Smooth muscle cell (in vitro differentiated cells): ENCODE data around the gene EDA. TPM values are rescaled to one million over a fixed set of nuclear protein-coding genes. Genes with fewer than 3 reads are reported as not detected.

Source experiments
- DNase-seq: peaks from one replicate; lab custom pipeline; 2025; ENCODE audit not compliant: unreplicated experiment; lab: John Stamatoyannopoulos, UW
- H2AFZ ChIP-seq: fragments of 200-600 bp; sonication (generic); 2 replicates; pipeline ENCODE4 v1.6.0; 2016; ENCODE audit warnings: antibody characterized with exemption, low read depth, mild to moderate bottlenecking
- H3F3A ChIP-seq: fragments of 200-600 bp; sonication (generic); 2 replicates; pipeline ENCODE4 v1.6.0; 2017; ENCODE audit warnings: antibody characterized with exemption, low read depth
- H3K27ac ChIP-seq: fragments of 200-600 bp; sonication (generic); 2 replicates; pipeline ENCODE4 v1.5.1; 2016; ENCODE audit warnings: low read depth, mild to moderate bottlenecking
- H3K27me3 ChIP-seq: fragments of 200-600 bp; sonication (generic); 2 replicates; pipeline ENCODE4 v1.6.1; 2016; ENCODE audit warnings: low read depth, mild to moderate bottlenecking
- H3K36me3 ChIP-seq: fragments of 200-600 bp; sonication (generic); 2 replicates; pipeline ENCODE4 v1.5.1; 2016; ENCODE audit warnings: low read depth
- H3K4me1 ChIP-seq: fragments of 200-600 bp; sonication (generic); 2 replicates; pipeline ENCODE4 v1.5.1; 2016; ENCODE audit warnings: low read depth
- H3K4me2 ChIP-seq: fragments of 200-600 bp; sonication (generic); 2 replicates; pipeline ENCODE4 v1.6.0; 2016; ENCODE audit warnings: mild to moderate bottlenecking
- H3K4me3 ChIP-seq: fragments of 200-600 bp; sonication (generic); 2 replicates; pipeline ENCODE4 v1.5.1; 2016; ENCODE audit warnings: mild to moderate bottlenecking
- H3K79me2 ChIP-seq: fragments of 200-600 bp; sonication (generic); 2 replicates; pipeline ENCODE4 v1.6.0; 2016; ENCODE audit warnings: low read depth, mild to moderate bottlenecking
- H3K9ac ChIP-seq: fragments of 200-600 bp; sonication (generic); 2 replicates; pipeline ENCODE4 v1.6.0; 2016; ENCODE audit warnings: low read depth
- H3K9me3 ChIP-seq: fragments of 200-600 bp; sonication (generic); replicated peaks from 2 replicates; pipeline ENCODE4 v1.5.1; 2016; ENCODE audit warnings: low read depth
- H4K20me1 ChIP-seq: fragments of 200-600 bp; sonication (generic); 2 replicates; pipeline ENCODE4 v1.6.0; 2016; ENCODE audit warnings: low read depth
- WGBS: methylation state at CpG from one replicate; pipeline ENCODE4 v1.1.7; 2016; ENCODE audit warnings: low lambda C conversion rate; 5-methylcytosine and 5-hydroxymethylcytosine counted together
- polyA plus RNA-seq: library from polyadenylated mRNA; unstranded; fragments of >200 nt; fragmentation: Nextera tagmentation; extraction: Ambion mirVana; gene quantifications from 2 replicates; pipeline ENCODE4 v1.2.1, GENCODE V29; 2016
- total RNA-seq: library from RNA; depleted of rRNA; stranded (reverse); fragments of >200 nt; gene quantifications from 2 replicates; pipeline ENCODE4 v1.2.3, GENCODE V29; 2014
- TF ChIP-seq, protein P1 (sequence below): fragments of 200-600 bp; sonication (generic); IDR thresholded peaks from 2 replicates; pipeline ENCODE4 v1.5.1; 2017; ENCODE audit warnings: borderline replicate concordance, mild to moderate bottlenecking, antibody characterized with exemption; ENCODE audit not compliant: insufficient read depth, poor library complexity, severe bottlenecking

Gene EDA
- total and polyA plus RNA-seq, 2 experiments from 2014 or later: 2.0 TPM; not detected in 1

DNA sequence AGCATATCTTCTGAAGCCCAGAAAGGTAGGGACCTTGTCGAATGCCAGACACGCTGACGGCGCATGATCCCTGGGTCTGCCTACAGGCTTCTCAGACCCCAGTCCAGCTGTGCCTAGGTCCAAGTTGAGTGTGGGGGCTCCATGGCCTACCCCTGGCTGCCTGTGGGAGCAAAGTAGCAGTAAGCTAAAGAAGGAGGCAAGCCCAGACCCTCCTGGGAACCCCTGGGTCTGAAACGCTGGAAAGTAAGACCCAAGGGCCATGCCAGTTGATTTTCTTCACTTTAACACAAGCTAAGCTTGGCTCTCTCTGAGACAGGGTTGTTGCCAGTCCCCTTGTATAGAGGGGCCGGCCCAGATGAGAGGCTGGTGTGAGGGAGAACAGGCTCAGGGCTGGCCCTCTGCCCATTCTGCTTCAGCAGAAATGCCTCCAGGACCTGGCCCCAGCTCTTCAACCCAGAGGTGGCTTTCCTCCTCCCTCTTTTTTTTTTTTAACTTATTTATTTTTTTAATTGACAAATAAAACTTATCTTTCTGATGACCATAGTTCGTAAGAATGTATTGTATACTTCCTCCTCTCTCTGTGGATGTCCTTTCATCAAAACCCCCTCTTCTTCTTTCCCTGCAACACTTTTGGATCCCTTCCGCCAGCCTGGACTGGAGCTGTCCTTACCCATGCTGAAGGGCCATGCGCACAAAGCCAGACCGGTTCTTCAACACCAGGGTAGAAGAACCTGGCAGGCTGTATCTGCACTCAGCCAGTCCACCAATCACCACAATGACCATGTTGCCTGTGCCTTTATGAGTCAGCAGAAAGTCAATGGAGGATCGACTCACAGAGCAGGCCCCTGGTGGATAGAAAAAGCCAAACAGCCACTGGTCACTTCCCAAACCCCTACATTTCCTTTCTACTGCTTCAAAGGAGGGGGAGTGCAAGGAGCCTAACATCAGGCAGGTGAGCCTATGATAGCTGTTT lies 426.8 kb downstream of the EDA start:
- Histone ChIP-seq H3K4me2 (no peak overlapping the region), H3K36me3 (no peaks in the 10 kb centered on the region), H3K4me3 (no peak overlapping the region), H3K9me3 (no peaks in the 10 kb centered on the region), H4K20me1 (no peaks in the 10 kb centered on the region), H3K27ac (no peak overlapping the region), H3K79me2 (no peaks in the 10 kb centered on the region), H3F3A (no peaks in the 10 kb centered on the region), H3K27me3 (no peaks in the 10 kb centered on the region), H3K4me1 (no peaks in the 10 kb centered on the region), H2AFZ (no peak overlapping the region), H3K9ac (no peak overlapping the region)
- DNase-seq: no peak
- TF ChIP-seq, protein P1, sequence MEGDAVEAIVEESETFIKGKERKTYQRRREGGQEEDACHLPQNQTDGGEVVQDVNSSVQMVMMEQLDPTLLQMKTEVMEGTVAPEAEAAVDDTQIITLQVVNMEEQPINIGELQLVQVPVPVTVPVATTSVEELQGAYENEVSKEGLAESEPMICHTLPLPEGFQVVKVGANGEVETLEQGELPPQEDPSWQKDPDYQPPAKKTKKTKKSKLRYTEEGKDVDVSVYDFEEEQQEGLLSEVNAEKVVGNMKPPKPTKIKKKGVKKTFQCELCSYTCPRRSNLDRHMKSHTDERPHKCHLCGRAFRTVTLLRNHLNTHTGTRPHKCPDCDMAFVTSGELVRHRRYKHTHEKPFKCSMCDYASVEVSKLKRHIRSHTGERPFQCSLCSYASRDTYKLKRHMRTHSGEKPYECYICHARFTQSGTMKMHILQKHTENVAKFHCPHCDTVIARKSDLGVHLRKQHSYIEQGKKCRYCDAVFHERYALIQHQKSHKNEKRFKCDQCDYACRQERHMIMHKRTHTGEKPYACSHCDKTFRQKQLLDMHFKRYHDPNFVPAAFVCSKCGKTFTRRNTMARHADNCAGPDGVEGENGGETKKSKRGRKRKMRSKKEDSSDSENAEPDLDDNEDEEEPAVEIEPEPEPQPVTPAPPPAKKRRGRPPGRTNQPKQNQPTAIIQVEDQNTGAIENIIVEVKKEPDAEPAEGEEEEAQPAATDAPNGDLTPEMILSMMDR: no peak
- WGBS: 90% methylated on average over 11 of the region's 11 CpGs

DNA sequence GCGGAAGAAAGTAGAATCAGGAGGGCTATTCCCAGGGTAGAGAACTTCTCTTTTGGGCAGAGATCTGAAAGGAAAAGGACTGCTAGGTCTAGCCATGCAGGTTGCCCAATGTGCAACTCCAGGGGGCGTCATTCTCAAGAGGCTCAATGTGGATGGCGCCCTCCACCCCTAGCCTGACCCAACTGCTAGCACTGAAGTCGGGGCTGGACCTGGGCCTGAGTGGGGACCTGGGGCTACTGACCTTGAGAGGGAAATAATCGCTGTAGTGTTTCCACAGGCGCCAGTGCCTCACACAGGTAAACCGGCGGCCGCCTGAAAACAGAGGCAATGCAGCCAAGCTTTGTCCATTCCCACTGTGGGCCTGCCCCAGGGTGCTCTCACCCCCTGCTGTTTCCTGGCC lies 427.8 kb downstream of the EDA start:
- 85% methylated on average over 9 of the region's 9 CpGs for WGBS
- TF ChIP-seq, protein P1: no peak

DNA sequence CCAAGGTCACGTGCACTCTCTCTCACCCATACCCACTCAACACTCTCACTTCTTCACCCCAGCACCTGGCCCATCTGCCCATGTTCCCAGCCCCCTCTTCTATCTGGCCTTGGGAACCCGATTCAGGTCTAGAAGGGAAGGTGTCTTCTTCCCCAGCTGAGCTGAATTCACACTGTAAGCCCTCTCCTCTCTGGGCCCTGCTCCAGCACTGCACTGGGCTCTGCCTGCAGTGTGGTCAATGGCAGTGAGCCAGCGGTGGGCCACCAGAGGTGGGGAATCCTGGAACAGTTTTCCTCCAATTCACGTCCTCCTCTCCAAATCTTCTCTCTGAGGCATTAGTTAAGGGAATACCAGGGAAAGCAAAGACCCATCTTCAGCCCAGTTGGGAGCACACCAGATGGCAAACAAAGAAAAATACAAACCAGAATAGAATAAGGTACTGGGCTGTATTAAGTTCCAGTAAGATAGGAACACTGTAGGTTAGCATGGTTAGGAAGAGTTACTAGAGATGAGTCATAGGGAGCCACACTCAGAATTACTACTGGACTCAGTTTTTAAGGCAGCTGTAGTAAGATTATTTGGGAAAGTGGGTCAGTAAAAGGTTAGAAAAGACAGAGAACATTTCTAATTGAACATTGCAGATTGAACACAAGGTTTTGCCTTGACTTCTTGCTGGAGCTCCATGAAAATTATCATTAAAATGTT lies 428.8 kb downstream of the EDA start:
- H3K4me1 ChIP-seq: no peaks in the 10 kb centered on the region
- DNase-seq: no peak
- 72% methylated on average over 4 of the region's 4 CpGs for WGBS

More for the DNA sequence above, 427.8 kb downstream of the EDA start:
- Histone ChIP-seq H3K9me3 (no peaks in the 10 kb centered on the region), H3K36me3 (no peaks in the 10 kb centered on the region), H3K79me2 (no peaks in the 10 kb centered on the region), H3K27ac (no peak overlapping the region), H3K4me2 (no peak overlapping the region), H3K27me3 (no peaks in the 10 kb centered on the region), H3K4me1 (no peaks in the 10 kb centered on the region), H3K4me3 (no peak overlapping the region), H4K20me1 (no peaks in the 10 kb centered on the region), H3K9ac (no peak overlapping the region), H2AFZ (no peak overlapping the region), H3F3A (no peaks in the 10 kb centered on the region)
- DNase-seq: no peak

More for the DNA sequence above, 428.8 kb downstream of the EDA start:
- Histone ChIP-seq H3K4me3 (no peak overlapping the region), H3K4me2 (no peak overlapping the region), H2AFZ (no peak overlapping the region), H3K27me3 (no peaks in the 10 kb centered on the region), H3K9ac (no peak overlapping the region), H3K79me2 (no peaks in the 10 kb centered on the region), H3F3A (no peaks in the 10 kb centered on the region), H3K9me3 (no peaks in the 10 kb centered on the region), H3K36me3 (no peaks in the 10 kb centered on the region), H3K27ac (no peak overlapping the region), H4K20me1 (no peaks in the 10 kb centered on the region)
- TF ChIP-seq, protein P1: no peak
